GM23338 (cell line): ENCODE data around the gene SCART1.

Source experiments
- CREB1 ChIP-seq: fragments of 250-450 bp; sonication (Bioruptor Pico); IDR thresholded peaks from 2 replicates; pipeline ENCODE4 v1.5.0; 2020; ENCODE audit warnings: low read depth, mild to moderate bottlenecking, moderate library complexity
- CTCF ChIP-seq, 2 experiments: fragments of 200-600 bp in 1 of 2; sonication (generic) in 1 of 2; conservative IDR thresholded peaks; 2 replicates each; pipeline versions ENCODE4 v1.5.1 to v1.6.1; 2016 to 2017; ENCODE audit warnings: antibody characterized with exemption in 2 of 2, low read depth in 2 of 2, mild to moderate bottlenecking in 2 of 2, moderate library complexity in 1 of 2
- EZH2 ChIP-seq: fragments of 200-600 bp; sonication (generic); IDR thresholded peaks from one replicate; pipeline ENCODE4 v1.8.0; 2017; ENCODE audit warnings: antibody characterized with exemption, mild to moderate bottlenecking, low read depth; ENCODE audit not compliant: unreplicated experiment
- EZH2phosphoT487 ChIP-seq: fragments of 200-600 bp; sonication (generic); IDR thresholded peaks from one replicate; pipeline ENCODE4 v1.8.1; 2018; ENCODE audit warnings: antibody characterized with exemption; ENCODE audit not compliant: unreplicated experiment
- JUNB ChIP-seq: IDR thresholded peaks from one replicate; pipeline ENCODE4 v1.6.1; 2016; ENCODE audit warnings: antibody characterized with exemption; ENCODE audit not compliant: unreplicated experiment
- NANOG ChIP-seq: IDR thresholded peaks from 2 replicates; pipeline ENCODE4 v1.6.1; 2016; ENCODE audit warnings: antibody characterized with exemption, borderline replicate concordance
- POLR2AphosphoS5 ChIP-seq: IDR thresholded peaks from 2 replicates; pipeline ENCODE4 v1.6.1; 2016; ENCODE audit warnings: antibody characterized with exemption, low read depth
- REST ChIP-seq: IDR thresholded peaks from one replicate; pipeline ENCODE4 v1.6.1; 2018; ENCODE audit warnings: antibody characterized with exemption; ENCODE audit not compliant: unreplicated experiment
- STAT1 ChIP-seq: IDR thresholded peaks from one replicate; pipeline ENCODE4 v1.6.1; 2016; ENCODE audit warnings: antibody characterized with exemption; ENCODE audit not compliant: unreplicated experiment
- ZNF114 ChIP-seq: fragments of 250-450 bp; sonication (Bioruptor Pico); IDR thresholded peaks from 2 replicates; pipeline ENCODE4 v1.5.0; 2020; ENCODE audit warnings: mild to moderate bottlenecking, moderate library complexity
- ZNF331 ChIP-seq: fragments of 250-450 bp; sonication (Bioruptor Pico); IDR thresholded peaks from 2 replicates; pipeline ENCODE4 v1.5.0; 2020; ENCODE audit warnings: low read depth, mild to moderate bottlenecking, moderate library complexity
- TF ChIP-seq, protein P1 (sequence below): IDR thresholded peaks from 2 replicates; pipeline ENCODE4 v1.6.1; 2016; ENCODE audit warnings: antibody characterized with exemption

DNA sequence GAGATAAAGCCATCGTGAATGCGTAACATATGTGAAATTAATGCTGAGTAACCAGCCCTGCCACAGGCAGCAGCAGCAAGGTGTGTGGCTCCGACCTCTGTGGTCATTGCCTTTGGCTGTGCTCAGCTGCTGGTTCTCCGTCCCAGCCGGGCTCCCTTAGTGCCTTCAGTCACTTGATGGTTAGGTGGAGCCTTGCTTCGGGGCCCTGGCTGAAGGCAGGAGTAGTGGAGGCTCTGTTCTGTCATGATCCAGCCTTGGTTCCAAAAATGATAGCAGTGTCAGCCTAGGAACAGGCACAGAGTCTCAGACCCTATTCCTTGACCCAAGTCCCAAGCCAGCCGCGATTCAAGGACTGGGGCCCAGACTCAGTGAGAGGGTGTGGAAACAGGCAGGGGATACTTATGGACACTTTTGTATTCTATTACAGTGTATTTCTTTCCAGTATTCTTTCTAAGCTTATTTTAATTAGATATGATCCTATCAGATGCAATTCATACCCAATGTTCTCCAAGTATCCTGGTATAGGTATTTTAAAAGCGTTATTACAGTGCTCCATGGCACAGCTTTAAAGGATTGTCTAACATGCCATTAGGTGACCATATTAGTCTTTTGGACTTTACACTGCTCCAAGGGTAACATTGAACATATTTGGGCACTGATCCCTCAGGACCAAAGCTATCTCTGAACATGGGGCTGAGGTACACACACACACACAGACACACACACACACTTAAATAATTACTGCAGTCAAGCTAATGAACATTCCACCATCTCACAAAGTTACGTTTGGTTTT lies 9.0 kb downstream of the SCART1 start:
- TF ChIP-seq EZH2 (no peak), ZNF114 (CRISPR knock-in tag) (no peak), POLR2AphosphoS5 (no peak), CTCF (conservative IDR thresholded peaks at IDR 0.05; ENCODE audit: low read depth in 2 of 2) (no peak), CREB1 (no peak), REST (no peak), EZH2phosphoT487 (no peak), JUNB (no peak), NANOG (no peak), STAT1 (no peak), ZNF331 (CRISPR knock-in tag) (peak; percentile 48)
- TF ChIP-seq, protein P1, sequence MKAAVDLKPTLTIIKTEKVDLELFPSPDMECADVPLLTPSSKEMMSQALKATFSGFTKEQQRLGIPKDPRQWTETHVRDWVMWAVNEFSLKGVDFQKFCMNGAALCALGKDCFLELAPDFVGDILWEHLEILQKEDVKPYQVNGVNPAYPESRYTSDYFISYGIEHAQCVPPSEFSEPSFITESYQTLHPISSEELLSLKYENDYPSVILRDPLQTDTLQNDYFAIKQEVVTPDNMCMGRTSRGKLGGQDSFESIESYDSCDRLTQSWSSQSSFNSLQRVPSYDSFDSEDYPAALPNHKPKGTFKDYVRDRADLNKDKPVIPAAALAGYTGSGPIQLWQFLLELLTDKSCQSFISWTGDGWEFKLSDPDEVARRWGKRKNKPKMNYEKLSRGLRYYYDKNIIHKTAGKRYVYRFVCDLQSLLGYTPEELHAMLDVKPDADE: no peak
